T-helper 22 cell (primary cell): ENCODE measurements around the gene TENM4.

Source experiments
- DNase-seq: peaks from one replicate; pipeline ENCODE4 v3.0.0-alpha.2; 2020; ENCODE audit warnings: low read depth

Gene TENM4

DNA sequence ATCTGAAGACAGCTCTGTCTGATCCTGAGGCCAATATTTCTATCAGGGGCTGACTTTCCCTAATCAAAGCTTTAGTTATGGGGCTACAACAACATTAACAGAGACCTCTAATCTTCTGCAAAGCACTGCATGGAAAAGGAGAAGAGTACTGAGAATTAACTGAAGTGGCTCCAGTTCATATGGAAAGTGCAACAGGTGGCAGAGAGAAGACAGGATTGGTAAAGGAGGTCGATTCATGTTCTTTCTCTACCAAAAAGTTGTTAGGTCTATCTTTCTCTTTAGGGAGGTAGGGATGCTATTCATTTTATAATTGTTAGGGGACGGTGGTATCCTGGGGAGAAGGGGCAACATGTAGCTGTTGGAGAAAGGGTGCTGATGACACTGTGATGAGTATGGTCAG, 633.5 kb downstream of the TENM4 start:
- DNase-seq = no peak

DNA sequence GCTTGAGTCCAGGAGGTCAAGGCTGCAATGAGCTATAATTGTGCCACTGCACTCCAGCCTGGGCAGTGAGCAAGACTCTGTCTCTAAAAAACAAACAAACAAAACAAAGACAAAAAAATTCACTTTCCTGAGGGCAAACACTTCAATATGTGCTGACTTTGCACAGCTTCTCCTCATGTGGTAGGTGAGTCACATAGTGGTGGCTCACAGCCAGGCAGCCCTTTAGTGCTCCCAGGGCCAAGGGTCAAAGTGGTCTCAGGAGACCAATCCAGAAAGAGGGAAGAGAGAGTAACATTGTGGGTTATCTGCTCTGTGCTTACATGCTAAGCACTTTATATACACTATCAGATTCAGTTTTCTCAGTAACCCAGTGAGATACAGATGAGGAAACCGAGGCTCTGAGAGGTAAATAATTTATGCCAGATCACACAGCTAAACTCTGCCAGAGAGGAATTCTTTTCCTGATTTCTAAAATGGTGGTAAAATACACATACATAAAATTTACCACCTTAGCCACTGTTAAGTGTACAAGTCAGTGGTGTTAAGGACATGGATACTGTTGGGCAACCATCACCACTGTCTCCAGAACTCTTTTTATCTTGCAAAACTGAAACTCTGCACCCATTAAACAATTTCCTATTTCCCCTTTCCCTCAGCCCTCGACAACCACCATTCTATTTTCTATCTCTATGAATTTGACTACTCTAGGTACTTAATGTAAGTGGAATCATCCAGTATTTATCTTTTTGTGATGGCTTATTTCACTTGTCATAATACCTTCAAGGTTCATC, 634.4 kb downstream of the TENM4 start:
- no peak for DNase-seq

GRCh38 chr11:78804991-78805390, 635.8 kb downstream of the TENM4 start:
- no peak for DNase-seq

GRCh38 chr11:78803995-78804394, 636.8 kb downstream of the TENM4 start:
- DNase-seq = no peak

GRCh38 chr11:78802058-78802761, 638.6 kb downstream of the TENM4 start:
- DNase-seq = no peak

DNA sequence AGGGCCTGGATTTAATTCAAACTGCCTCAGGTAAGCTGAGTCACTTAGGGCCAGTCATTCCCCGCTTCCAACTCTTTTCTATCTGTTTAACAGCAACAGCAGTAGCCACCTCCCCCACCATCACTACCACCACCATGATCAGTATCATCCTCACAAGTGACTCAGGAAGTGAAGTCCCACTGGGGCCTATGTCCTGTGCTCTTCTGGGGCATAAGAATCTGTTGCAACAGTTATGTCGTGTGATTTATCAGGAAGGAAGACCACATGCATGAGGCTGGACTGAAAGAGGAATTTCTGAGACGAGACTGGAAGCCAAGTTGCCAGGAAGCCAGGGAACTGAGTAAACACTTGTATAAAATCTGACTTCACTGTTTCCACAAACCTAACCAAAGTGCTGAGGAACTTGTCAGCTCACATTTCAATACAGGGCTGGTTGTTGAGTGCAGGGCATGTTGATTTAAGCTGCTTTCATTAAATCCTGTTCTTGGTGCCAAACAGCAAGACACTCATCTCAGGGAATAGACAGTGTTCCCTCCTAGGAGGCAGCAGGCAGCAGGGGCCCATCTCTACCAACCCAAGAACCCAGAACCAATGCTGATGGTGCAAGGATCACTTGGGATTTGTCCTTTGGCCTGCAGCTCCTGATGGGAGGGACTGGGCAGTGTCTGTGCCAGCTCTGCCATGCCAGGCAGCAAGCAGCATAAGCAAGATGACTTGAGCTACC, 639.5 kb downstream of the TENM4 start:
- DNase-seq = no peak

DNA sequence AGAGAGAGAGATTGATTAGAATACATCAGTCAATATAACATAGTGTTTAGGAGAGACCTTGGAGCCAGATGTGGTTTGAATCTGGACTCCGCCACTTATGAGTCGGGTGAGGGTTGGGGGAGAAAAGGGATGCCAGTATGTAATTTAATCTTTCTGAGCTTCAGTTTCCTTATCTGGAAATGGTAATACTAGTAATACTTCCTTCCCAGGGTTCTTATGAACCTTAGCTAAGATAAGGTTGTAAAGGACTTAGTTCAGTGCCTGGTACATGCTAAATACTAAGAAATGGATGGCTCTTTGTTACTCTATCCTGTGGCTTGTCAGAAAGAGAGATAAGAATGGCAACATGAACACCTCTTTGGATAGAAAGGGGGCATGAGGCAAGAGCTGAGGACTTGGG, 640.1 kb downstream of the TENM4 start:
- DNase-seq = no peak

DNA sequence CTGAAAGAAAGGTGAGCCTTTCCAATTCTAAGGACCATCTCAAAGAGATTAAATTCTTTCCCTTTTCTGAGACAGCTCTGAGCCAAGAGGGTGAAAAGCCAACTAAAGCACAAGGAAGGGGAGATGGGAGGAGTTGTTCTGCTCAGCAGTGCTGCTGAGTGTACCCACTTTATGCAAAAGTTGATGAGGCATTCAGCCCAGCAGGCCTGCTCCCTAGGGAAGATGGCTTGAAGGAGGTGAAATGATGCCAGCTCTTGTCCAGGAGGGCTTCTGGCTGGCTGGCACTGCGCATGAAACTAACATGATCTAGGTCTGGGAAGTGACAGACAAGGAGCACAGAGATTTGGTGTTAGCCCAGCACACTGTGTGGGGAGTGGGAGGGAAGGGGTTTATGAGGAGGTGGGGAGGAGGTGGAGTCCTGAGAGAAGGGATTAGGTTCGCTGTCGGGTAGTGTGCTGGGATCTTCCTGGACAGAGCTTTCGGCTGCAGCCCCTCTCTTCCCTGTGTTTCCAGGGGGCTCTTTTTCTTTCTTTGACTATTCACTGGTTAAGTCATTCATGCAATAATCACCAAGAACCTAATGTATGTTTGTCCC, 640.6 kb downstream of the TENM4 start:
- DNase-seq = no peak

- no peak for DNase-seq
Measured at GRCh38 chr11:78798663-78799062, 642.2 kb downstream of the TENM4 start.

GRCh38 chr11:78797559-78797958, 643.3 kb downstream of the TENM4 start:
- DNase-seq = no peak

- DNase-seq = no peak
Measured at GRCh38 chr11:78796956-78797355, 643.9 kb downstream of the TENM4 start.

DNA sequence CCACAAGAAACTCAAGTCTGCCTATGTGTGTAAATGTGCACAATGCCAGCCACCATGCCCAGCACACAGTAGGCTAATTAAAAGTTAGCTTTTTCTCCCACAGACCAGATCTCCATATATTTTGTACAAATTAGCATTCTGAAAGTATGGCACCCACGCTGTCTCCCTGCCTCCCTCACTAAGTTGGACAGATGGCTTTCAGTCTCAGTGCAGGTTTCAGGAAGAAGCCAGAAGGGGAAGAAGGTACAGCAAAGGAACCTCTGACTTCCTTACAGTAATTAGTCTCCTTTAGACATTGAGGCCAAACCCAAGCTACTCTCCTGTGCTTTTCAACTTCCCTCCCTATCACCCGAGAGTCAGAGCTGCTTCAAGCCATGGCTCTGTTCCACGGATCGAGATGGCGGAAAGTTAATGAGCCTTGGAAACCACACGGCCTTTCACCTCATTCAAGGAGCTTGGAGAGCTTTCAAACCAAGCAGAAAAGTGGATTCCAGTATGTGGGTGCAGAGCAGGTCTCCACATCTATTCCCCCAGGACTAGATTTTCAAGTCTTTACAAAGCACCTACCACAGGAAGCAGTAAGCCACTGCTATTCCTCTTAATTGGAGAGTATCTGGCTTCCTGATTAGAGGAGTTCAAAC, 645.1 kb downstream of the TENM4 start:
- no peak for DNase-seq

DNA sequence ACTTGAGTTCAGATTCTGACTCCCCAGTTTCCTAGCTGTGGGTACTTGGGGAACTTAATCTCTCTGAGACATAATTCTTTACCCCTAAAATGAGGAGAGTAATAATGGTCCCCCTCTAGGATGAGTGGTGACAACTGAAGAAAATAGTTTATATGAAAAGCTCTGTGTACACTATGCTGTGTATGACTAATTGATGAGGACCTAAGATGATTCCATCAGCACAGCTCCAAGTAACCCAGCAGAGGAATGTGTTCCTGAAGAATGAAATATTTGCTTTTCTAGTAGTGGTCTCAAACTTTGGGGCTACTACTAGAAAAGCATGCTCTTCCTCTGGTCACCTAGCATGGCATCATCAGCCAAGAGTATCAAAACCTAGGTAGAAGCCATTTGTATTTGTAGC, 648.9 kb downstream of the TENM4 start:
- DNase-seq = no peak

DNA sequence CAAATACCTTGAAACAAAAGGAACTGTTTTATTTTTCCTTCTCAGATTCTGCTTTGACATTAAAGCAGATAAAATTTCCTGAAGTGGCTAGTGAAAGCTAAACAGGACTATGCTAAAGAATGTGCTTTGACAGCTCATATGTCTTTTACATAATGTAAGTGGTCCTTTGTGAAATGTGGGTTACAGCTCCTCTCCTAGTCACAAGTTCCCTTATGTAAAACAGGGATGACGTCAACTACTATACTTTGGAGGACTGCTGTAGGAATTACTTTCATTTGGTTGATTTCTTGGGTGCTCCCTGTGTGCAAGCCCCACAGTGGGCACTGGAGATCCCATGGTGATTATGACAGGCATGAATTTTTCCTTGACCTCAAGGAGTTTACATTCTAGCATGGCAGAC, 649.6 kb downstream of the TENM4 start:
- no peak for DNase-seq

DNA sequence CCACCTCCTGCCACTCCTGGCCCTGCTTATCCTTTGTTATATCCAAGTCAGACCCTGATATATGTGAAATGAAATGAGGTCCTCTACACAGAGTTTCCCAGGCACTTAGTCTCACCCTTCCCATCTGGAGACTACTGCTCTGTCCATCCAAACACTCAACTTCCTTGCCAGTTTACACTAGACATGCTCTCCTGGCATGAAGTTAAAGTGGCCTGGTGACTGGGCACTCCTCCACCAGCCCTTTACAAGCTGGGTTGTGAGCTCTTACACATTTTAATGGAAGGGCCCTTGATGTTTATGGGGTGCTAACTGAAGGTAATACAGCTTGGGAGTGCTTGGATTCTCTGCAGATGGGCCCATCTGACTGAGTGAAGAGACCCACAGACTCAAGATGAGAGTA, 650.0 kb downstream of the TENM4 start:
- DNase-seq = no peak

DNA sequence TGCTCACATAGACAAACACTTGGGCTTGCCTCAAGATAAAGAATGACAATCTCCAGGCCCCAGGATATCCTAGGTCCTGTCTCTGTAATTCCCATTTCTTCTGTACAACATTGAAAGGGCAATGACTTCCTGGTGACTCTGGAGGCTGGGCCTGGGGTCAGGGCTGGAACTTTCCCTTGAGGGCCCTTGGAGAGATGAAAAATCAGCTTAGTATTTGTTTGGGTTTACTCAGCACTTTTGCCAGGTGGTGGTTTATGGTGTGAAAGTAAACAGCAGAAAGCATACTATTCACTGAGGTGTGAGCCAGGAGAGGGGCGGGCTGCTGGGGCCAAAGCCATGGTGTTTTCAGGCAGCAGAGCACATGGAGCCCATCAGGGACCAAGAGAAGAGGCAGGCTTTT, 651.5 kb downstream of the TENM4 start:
- DNase-seq = no peak

- DNase-seq = no peak
Measured at GRCh38 chr11:78788533-78788932, 652.3 kb downstream of the TENM4 start.

DNA sequence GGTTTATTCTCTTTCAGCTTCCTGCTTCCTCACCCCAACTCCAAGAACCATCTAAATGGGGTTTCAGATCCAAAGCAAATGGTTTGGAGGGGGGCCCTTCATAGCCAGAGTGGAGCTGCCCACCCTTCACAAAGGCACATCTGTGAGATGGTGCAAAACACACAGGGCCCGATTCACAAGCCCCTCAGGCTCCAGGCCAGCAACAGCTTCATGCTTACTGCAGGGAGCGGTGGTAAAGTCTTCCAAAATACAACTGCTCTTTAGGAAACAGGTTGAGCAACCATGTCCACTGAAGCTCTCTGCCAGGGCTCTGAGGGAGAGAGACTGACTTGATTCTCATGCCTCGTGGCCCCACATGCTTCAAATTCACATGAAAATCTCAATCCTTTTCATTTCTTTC, 653.1 kb downstream of the TENM4 start:
- no peak for DNase-seq

DNA sequence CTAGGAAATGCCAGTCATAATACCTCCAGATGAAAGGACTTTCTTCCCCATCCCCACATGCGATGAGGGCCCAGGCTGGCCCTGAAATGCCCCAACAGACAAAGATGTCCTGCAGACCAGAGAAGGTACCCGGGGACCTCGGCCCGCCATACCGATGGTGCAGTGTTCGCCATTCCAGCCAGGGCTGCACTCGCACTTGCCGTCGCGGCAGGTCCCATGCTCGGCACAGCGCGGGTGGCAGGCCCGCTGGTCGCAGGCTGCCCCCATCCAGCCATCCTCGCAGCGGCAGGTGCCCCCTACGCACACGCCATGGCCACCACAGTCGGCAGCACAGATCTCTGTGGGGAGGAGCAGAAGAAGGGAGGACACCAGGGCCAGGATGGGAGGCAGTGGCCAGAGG, 654.1 kb downstream of the TENM4 start:
- DNase-seq = no peak

DNA sequence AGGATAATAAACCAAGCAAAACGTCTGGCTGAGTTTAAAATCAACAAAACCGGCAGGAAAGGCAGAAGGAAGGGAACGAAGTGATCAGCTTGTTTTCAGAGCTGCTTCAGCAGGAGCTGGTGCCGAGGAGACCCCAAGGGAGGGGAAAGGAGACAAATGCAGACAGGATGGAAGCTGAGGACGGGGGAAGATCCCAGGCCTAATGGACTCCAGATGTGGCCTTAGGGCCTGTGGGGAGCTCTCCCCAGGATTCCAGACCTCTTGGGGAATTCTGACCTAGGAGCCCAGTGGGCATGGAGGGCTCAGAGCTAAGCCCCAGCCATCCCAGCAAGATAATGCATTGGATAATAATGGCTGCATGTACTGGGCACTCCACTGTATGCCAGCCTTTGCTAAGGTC, 654.7 kb downstream of the TENM4 start:
- DNase-seq = no peak

DNA sequence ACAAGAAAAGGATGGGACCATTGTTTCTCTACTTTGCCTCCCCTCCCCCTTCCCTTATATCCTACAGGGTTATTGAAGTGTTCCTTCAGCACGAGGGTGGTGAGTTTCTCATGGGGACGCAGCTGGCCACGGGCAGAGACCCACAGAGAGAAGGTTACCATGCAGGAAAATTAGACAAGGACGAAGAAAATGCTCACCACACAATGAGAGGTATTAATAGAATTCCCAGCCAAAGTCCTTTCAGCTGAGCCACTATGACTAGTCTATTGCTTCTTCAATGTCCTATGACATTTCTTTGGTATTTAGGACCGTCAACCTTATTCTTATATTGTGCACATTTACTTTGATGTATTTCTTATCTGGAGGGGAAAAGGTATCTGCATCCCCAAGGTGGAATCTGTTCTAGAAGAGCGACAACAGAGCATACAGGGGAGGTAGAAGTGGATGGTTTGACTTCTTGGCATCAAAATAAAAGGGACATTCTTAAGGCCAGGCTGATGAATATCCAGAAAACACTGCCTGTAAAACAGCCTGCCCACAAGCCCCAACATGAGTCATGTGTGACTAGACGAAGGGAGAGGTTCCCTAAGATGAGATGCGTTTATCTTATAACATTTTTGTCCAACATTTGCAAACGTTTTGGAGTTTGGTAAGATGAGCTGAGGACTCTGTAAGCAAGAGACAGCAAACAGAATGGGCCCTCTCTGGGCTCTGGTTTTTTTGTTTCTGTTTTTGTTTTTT, 656.3 kb downstream of the TENM4 start:
- no peak for DNase-seq

GRCh38 chr11:78783846-78784245, 657.0 kb downstream of the TENM4 start:
- DNase-seq = no peak
